IMR-90 (cell line): Measurements from ENCODE around the gene PDLIM5. TPM values are rescaled to one million over a fixed set of nuclear protein-coding genes. Genes with fewer than 3 reads are reported as not detected.
A peak's percentile ranks its signal among the peaks of the same experiment; 100 is the strongest.

Experiments
- ATAC-seq: fragments of 200-7000 bp; cut with Tn5 transposase; 2 replicates; pipeline ENCODE4 v1.9.1; 2020; ENCODE audit warnings: low read depth, mild to moderate bottlenecking, moderate library complexity
- BruUV-seq: library from RNA; stranded (reverse); fragments of 400-500 nt; replicated peaks from 2 replicates; lab custom pipeline; 2021; lab: Mats Ljungman, UMichigan
- CTCF ChIA-PET: fragments of 300-600 bp; formaldehyde crosslinking; extraction: SDS; loops from one replicate; lab custom pipeline; 2021; ENCODE audit warnings: antibody characterized with exemption; lab: Yijun Ruan, JAX
- POLR2A ChIA-PET: fragments of 300-600 bp; sonication (Branson Sonifier 250); formaldehyde crosslinking; loops from one replicate; lab custom pipeline; 2022; ENCODE audit warnings: antibody characterized with exemption; ENCODE audit not compliant: unreplicated experiment; lab: Charles Lee
- DNase-seq: peaks from one replicate; pipeline ENCODE4 v3.0.0; 2013
- H2AFZ ChIP-seq: replicated peaks from 2 replicates; pipeline ENCODE3; 2013; ENCODE audit warnings: low read length, mild to moderate bottlenecking; ENCODE audit not compliant: poor library complexity
- H2AK5ac ChIP-seq: 2 replicates; pipeline ENCODE4 v1.6.1; 2013; ENCODE audit warnings: low read depth, low read length, inconsistent platforms
- H2AK9ac ChIP-seq: replicated peaks from 2 replicates; pipeline ENCODE3; 2013; ENCODE audit warnings: mild to moderate bottlenecking, low read depth, low read length, moderate library complexity; ENCODE audit not compliant: poor library complexity
- H2BK120ac ChIP-seq: 2 replicates; pipeline ENCODE4 v1.6.1; 2013; ENCODE audit warnings: low read depth, low read length, inconsistent platforms
- H2BK15ac ChIP-seq: 3 replicates; pipeline ENCODE4 v1.6.1; 2013; ENCODE audit warnings: low read depth, low read length, inconsistent platforms
- H2BK20ac ChIP-seq: 2 replicates; pipeline ENCODE4 v1.6.1; 2013; ENCODE audit warnings: low read depth, mild to moderate bottlenecking, inconsistent platforms, low read length, moderate library complexity
- H2BK5ac ChIP-seq: 2 replicates; pipeline ENCODE4 v1.6.1; 2013; ENCODE audit warnings: mild to moderate bottlenecking, low read depth, low read length, inconsistent platforms; ENCODE audit not compliant: poor library complexity, severe bottlenecking
- H3K14ac ChIP-seq: replicated peaks from 2 replicates; pipeline ENCODE4 v1.6.1; 2013; ENCODE audit warnings: low read depth, low read length, inconsistent platforms
- H3K18ac ChIP-seq: 2 replicates; pipeline ENCODE4 v1.6.1; 2013; ENCODE audit warnings: low read depth, low read length, control low read depth
- H3K23ac ChIP-seq: 2 replicates; pipeline ENCODE4 v1.6.1; 2013; ENCODE audit warnings: low read depth, low read length, inconsistent platforms
- H3K27ac ChIP-seq: 2 replicates; pipeline ENCODE4 v1.5.1; 2013; ENCODE audit warnings: mild to moderate bottlenecking, control low read depth, low read length; ENCODE audit not compliant: insufficient read depth
- H3K27me3 ChIP-seq: 2 replicates; pipeline ENCODE4 v1.6.1; 2013; ENCODE audit warnings: low read length; ENCODE audit not compliant: control insufficient read depth, insufficient read depth
- H3K36me3 ChIP-seq: 2 replicates; pipeline ENCODE4 v1.6.1; 2013; ENCODE audit warnings: low read length, mixed read lengths; ENCODE audit not compliant: control insufficient read depth, insufficient read depth
- H3K4ac ChIP-seq: 2 replicates; pipeline ENCODE4 v1.6.1; 2013; ENCODE audit warnings: low read depth, low read length, inconsistent platforms
- H3K4me1 ChIP-seq: 2 replicates; pipeline ENCODE4 v1.6.1; 2013; ENCODE audit warnings: low read length, mixed read lengths; ENCODE audit not compliant: control insufficient read depth, insufficient read depth
- H3K4me2 ChIP-seq: 2 replicates; pipeline ENCODE4 v1.6.1; 2013; ENCODE audit warnings: low read depth, mild to moderate bottlenecking, control low read depth, low read length, moderate library complexity
- H3K4me3 ChIP-seq: 2 replicates; pipeline ENCODE4 v1.5.1; 2013; ENCODE audit warnings: low read depth, mild to moderate bottlenecking, control low read depth, low read length, moderate library complexity; ENCODE audit not compliant: insufficient read depth
- H3K56ac ChIP-seq: 2 replicates; pipeline ENCODE4 v1.6.1; 2013; ENCODE audit warnings: low read length, inconsistent platforms; ENCODE audit not compliant: insufficient read depth; ENCODE audit errors: extremely low read depth
- H3K79me1 ChIP-seq, 2 experiments: 2 replicates each; pipeline ENCODE4 v1.6.1; 2013; ENCODE audit warnings: low read length in 2 of 2, inconsistent platforms in 1 of 2, low read depth in 1 of 2
- H3K9ac ChIP-seq: 2 replicates; pipeline ENCODE4 v1.6.1; 2013; ENCODE audit warnings: low read depth, low read length, control low read depth
- H3K9me1 ChIP-seq: 2 replicates; pipeline ENCODE4 v1.6.1; 2013; ENCODE audit warnings: low read length, inconsistent platforms; ENCODE audit not compliant: insufficient read depth
- H3K9me3 ChIP-seq: 2 replicates; pipeline ENCODE4 v1.6.1; 2013; ENCODE audit warnings: low read length; ENCODE audit not compliant: control insufficient read depth, insufficient read depth
- H4K20me1 ChIP-seq: 2 replicates; pipeline ENCODE4 v1.6.1; 2013; ENCODE audit warnings: low read length, inconsistent platforms; ENCODE audit not compliant: insufficient read depth
- H4K5ac ChIP-seq: 2 replicates; pipeline ENCODE4 v1.6.1; 2013; ENCODE audit warnings: mild to moderate bottlenecking, low read depth, low read length, control low read depth
- H4K8ac ChIP-seq, 2 experiments: 2 replicates each; pipeline ENCODE4 v1.6.1; 2013; ENCODE audit warnings: low read depth in 2 of 2, low read length in 2 of 2, control low read depth in 1 of 2, inconsistent platforms in 1 of 2
- H4K91ac ChIP-seq: 2 replicates; pipeline ENCODE4 v1.6.1; 2013; ENCODE audit warnings: low read depth, low read length, inconsistent platforms; ENCODE audit not compliant: insufficient read depth
- BHLHE40 ChIP-seq: fragments of 150-350 bp; IDR thresholded peaks from 2 replicates; pipeline ENCODE4 v1.6.1; 2016; ENCODE audit warnings: mild to moderate bottlenecking, low read depth, low read length
- CEBPB ChIP-seq: IDR thresholded peaks from 2 replicates; pipeline ENCODE4 v1.6.1; 2012; ENCODE audit warnings: low read depth, low read length, improper control_type of control experiment
- CTCF ChIP-seq: conservative IDR thresholded peaks from 2 replicates; pipeline ENCODE4 v1.5.1; 2012; ENCODE audit warnings: mild to moderate bottlenecking, low read depth, low read length, improper control_type of control experiment
- ELK1 ChIP-seq: fragments of 150-350 bp; IDR thresholded peaks from 2 replicates; pipeline ENCODE4 v1.6.1; 2016; ENCODE audit warnings: low read depth, mild to moderate bottlenecking, low read length, moderate library complexity, borderline replicate concordance
- FOS ChIP-seq: fragments of 150-350 bp; IDR thresholded peaks from 2 replicates; pipeline ENCODE4 v1.6.1; 2016; ENCODE audit warnings: low read depth, low read length
- MAFK ChIP-seq: IDR thresholded peaks from 2 replicates; pipeline ENCODE4 v1.6.1; 2012; ENCODE audit warnings: low read depth, low read length, improper control_type of control experiment
- MAZ ChIP-seq: IDR thresholded peaks from 2 replicates; pipeline ENCODE4 v1.6.1; 2012; ENCODE audit warnings: low read depth, mild to moderate bottlenecking, low read length, improper control_type of control experiment, moderate library complexity, borderline replicate concordance
- MXI1 ChIP-seq: IDR thresholded peaks from 2 replicates; pipeline ENCODE4 v1.6.1; 2012; ENCODE audit warnings: low read depth, mild to moderate bottlenecking, low read length, moderate library complexity, borderline replicate concordance
- NFE2L2 ChIP-seq: fragments of 150-350 bp; IDR thresholded peaks from 2 replicates; pipeline ENCODE4 v1.6.1; 2016; ENCODE audit warnings: low read depth, mild to moderate bottlenecking, low read length
- POLR2A ChIP-seq: IDR thresholded peaks from 2 replicates; pipeline ENCODE4 v1.6.1; 2012; ENCODE audit warnings: mild to moderate bottlenecking, low read depth, low read length
- RAD21 ChIP-seq: IDR thresholded peaks from 2 replicates; pipeline ENCODE4 v1.6.1; 2012; ENCODE audit warnings: low read length, improper control_type of control experiment
- RCOR1 ChIP-seq: IDR thresholded peaks from 2 replicates; pipeline ENCODE4 v1.6.1; 2012; ENCODE audit warnings: mild to moderate bottlenecking, low read length, improper control_type of control experiment; ENCODE audit not compliant: insufficient replicate concordance
- RFX5 ChIP-seq: IDR thresholded peaks from 2 replicates; pipeline ENCODE4 v1.8.0; 2012; ENCODE audit warnings: low read depth, mild to moderate bottlenecking, low read length, moderate library complexity
- SMC3 ChIP-seq: fragments of 150-350 bp; IDR thresholded peaks from 2 replicates; pipeline ENCODE4 v1.6.1; 2016; ENCODE audit warnings: low read depth, mild to moderate bottlenecking, antibody characterized with exemption, low read length, moderate library complexity
- USF2 ChIP-seq: fragments of 150-350 bp; IDR thresholded peaks from 2 replicates; pipeline ENCODE4 v1.6.1; 2017; ENCODE audit warnings: mild to moderate bottlenecking, antibody characterized with exemption, low read length, low read depth
- WGBS, 2 experiments: methylation state at CpG; one replicate each; pipeline versions ENCODE4 v1.1.5 to v1.1.7; 2013; ENCODE audit warnings: missing lambda C conversion rate in 2 of 2; ENCODE audit not compliant: insufficient read length in 1 of 2; ENCODE audit errors: extremely low coverage in 2 of 2; 5-methylcytosine and 5-hydroxymethylcytosine counted together
- dilution Hi-C: fragments of 300-500 bp; cut with HindIII; formaldehyde crosslinking; loops from one replicate; pipeline ENCODE4 v1.14.3; 2018; ENCODE audit warnings: low sequenced_read_pairs; ENCODE audit not compliant: unreplicated experiment
- in situ Hi-C: fragments of 300-500 bp; cut with MboI; formaldehyde crosslinking; loops from 3 replicates; pipeline ENCODE4 v1.14.3; 2019; ENCODE audit warnings: low sequenced_read_pairs, inconsistent platforms, mixed read lengths
- intact Hi-C: fragments of 100-400 bp; cut with micrococcal nuclease; formaldehyde crosslinking; loops from 2 replicates; pipeline ENCODE4 v1.10.0; 2022
- polyA plus RNA-seq, 3 experiments: library from polyadenylated mRNA; depleted of rRNA; stranded (reverse); fragments of >200 nt; gene quantifications; 2 replicates each; pipeline ENCODE4 v1.2.3, GENCODE V29; 2012; ENCODE audit warnings: low replicate concordance in 1 of 3
- total RNA-seq: library from RNA; depleted of rRNA; stranded (reverse); fragments of >200 nt; gene quantifications from 2 replicates; pipeline ENCODE4 v1.2.3, GENCODE V29; 2012

Gene PDLIM5
- total and polyA plus RNA-seq, 2 of the 4 experiments (the other 2 are of a cell fraction): 96.5 to 188 TPM

GRCh38 chr4:94665500-94666404, 214.0 kb downstream of the PDLIM5 start:
- H3K27me3 ChIP-seq: no peaks in the 10 kb centered on the region
- no peak overlapping the region for H3K14ac ChIP-seq
- no peak overlapping the region for H2BK20ac ChIP-seq
- H2BK15ac ChIP-seq: no peak overlapping the region
- no peak overlapping the region for H2AK5ac ChIP-seq
- peaks cover 2 to 4% of the 10 kb centered on the region in 2 experiments; a peak in 2 of 4 replicates for H3K79me1 ChIP-seq
- H2BK120ac ChIP-seq: no peak overlapping the region
- DNase-seq: no peak
- no peak overlapping the region for H3K4me2 ChIP-seq
- H3K18ac ChIP-seq: no peak overlapping the region
- H3K4ac ChIP-seq: no peak overlapping the region
- no peak overlapping the region for H2BK5ac ChIP-seq
- no peak overlapping the region for H4K5ac ChIP-seq
- peaks cover 1% of the 10 kb centered on the region; the same call in 1 of the 2 replicates for H3K36me3 ChIP-seq
- ATAC-seq: no peak
- in situ Hi-C loops: no loop called here
- no peak overlapping the region for H2AK9ac ChIP-seq
- no peaks in the 10 kb centered on the region for H3K9me3 ChIP-seq
- no peaks in the 10 kb centered on the region for H3K4me1 ChIP-seq
- POLR2A ChIA-PET: no interaction called here
- no peak overlapping the region for H4K8ac ChIP-seq
- BruUV-seq: TSS peak; percentile 53
- no peak overlapping the region for H3K9ac ChIP-seq
- no peak overlapping the region for H3K4me3 ChIP-seq
- H3K23ac ChIP-seq: no peak overlapping the region
- no peaks in the 10 kb centered on the region for H3K9me1 ChIP-seq
- H3K27ac ChIP-seq: no peak overlapping the region
- intact Hi-C loops: no loop called here
- dilution Hi-C loops: no loop called here
- no peak overlapping the region for H4K91ac ChIP-seq
- H2AFZ ChIP-seq: no peak overlapping the region
- CTCF ChIA-PET: no interaction called here
- no peaks in the 10 kb centered on the region for H4K20me1 ChIP-seq
- no CpG with 5 or more reads among the region's 3 CpGs for WGBS, 2 experiments
- H3K56ac ChIP-seq: no peak overlapping the region
- TF ChIP-seq SMC3 (no peak), POLR2A (no peak), MXI1 (no peak), RFX5 (no peak), MAZ (no peak), RAD21 (no peak), ELK1 (no peak), MAFK (no peak), RCOR1 (no peak), CEBPB (no peak), CTCF (no peak), USF2 (no peak), BHLHE40 (no peak), NFE2L2 (no peak), FOS (no peak)
